H1 (cell line): Measurements from ENCODE around the gene RIPOR3. TPM values are rescaled to one million over a fixed set of nuclear protein-coding genes. Genes with fewer than 3 reads are reported as not detected.
"Not testable (repeated sequence)": the region's sequence is repeated elsewhere in the genome, so short reads cannot be mapped to it uniquely, and the experiment has no call there.

Experiments used
- CTCF ChIA-PET: fragments of 300-600 bp; sonication (Branson Sonifier 250); formaldehyde crosslinking; loops from one replicate; lab custom pipeline; 2021; ENCODE audit not compliant: partially characterized antibody; lab: Charles Lee
- POLR2A ChIA-PET: fragments of 300-600 bp; sonication (Branson Sonifier 250); formaldehyde crosslinking; loops from one replicate; lab custom pipeline; 2021; ENCODE audit warnings: inconsistent platforms; ENCODE audit not compliant: partially characterized antibody; lab: Charles Lee
- DNase-seq, 2 experiments: peaks; one replicate each; pipeline versions ENCODE4 v3.0.0 to v3.0.0-alpha.2; 2010 to 2022; ENCODE audit warnings: low spot score in 2 of 2, low read depth in 1 of 2, mixed read lengths in 1 of 2
- FAIRE-seq: peaks from 2 replicates; lab custom pipeline; 2011; peaks lifted over from hg19 to GRCh38; lab: Jason Lieb, UNC
- H2AFZ ChIP-seq: 2 replicates; pipeline ENCODE4 v1.8.1; 2012; ENCODE audit warnings: low read length, inconsistent platforms
- H2AK5ac ChIP-seq: 2 replicates; pipeline ENCODE4 v1.6.1; 2013; ENCODE audit warnings: low read depth, low read length
- H2BK120ac ChIP-seq: replicated peaks from 2 replicates; pipeline ENCODE3; 2013; ENCODE audit warnings: low read depth, low read length, inconsistent platforms
- H2BK12ac ChIP-seq: 2 replicates; pipeline ENCODE4 v1.6.1; 2013; ENCODE audit warnings: low read depth, low read length
- H2BK15ac ChIP-seq: 2 replicates; pipeline ENCODE4 v1.6.1; 2013; ENCODE audit warnings: low read length
- H2BK20ac ChIP-seq: 2 replicates; pipeline ENCODE4 v1.6.1; 2013; ENCODE audit warnings: low read length
- H2BK5ac ChIP-seq: 2 replicates; pipeline ENCODE4 v1.6.1; 2013; ENCODE audit warnings: low read depth, low read length
- H3K14ac ChIP-seq: 2 replicates; pipeline ENCODE4 v1.6.1; 2013; ENCODE audit warnings: inconsistent platforms; ENCODE audit not compliant: insufficient read length
- H3K18ac ChIP-seq: 2 replicates; pipeline ENCODE4 v1.6.1; 2013; ENCODE audit warnings: low read length; ENCODE audit errors: extremely low read depth
- H3K23ac ChIP-seq: 2 replicates; pipeline ENCODE4 v1.6.1; 2013; ENCODE audit warnings: inconsistent platforms; ENCODE audit not compliant: insufficient read length
- H3K23me2 ChIP-seq: 2 replicates; pipeline ENCODE4 v1.6.1; 2013; ENCODE audit warnings: low read depth, low read length
- H3K27ac ChIP-seq: 2 replicates; pipeline ENCODE4 v1.6.1; 2011; ENCODE audit warnings: low read depth, low read length, inconsistent platforms
- H3K27me3 ChIP-seq, 4 experiments: replicated peaks in 1 of 4; 1 replicate in 1 of 4; 2 replicates in 3 of 4; pipeline versions ENCODE4 v1.6.1 to v1.8.1; 2011 to 2013; ENCODE audit warnings: low read length in 3 of 4, mild to moderate bottlenecking in 3 of 4, inconsistent platforms in 2 of 4, mixed read lengths in 2 of 4, moderate library complexity in 1 of 4; ENCODE audit not compliant: control insufficient read depth in 3 of 4, insufficient read depth in 3 of 4; ENCODE audit errors: extremely low read depth in 1 of 4
- H3K36me3 ChIP-seq, 4 experiments: 2 replicates each; pipeline versions ENCODE4 v1.6.1 to v1.8.1; 2011 to 2013; ENCODE audit warnings: mild to moderate bottlenecking in 4 of 4, low read length in 3 of 4, moderate library complexity in 2 of 4, control low read depth in 1 of 4, inconsistent platforms in 1 of 4; ENCODE audit not compliant: insufficient read depth in 4 of 4, control insufficient read depth in 2 of 4
- H3K4ac ChIP-seq: replicated peaks from 2 replicates; pipeline ENCODE3; 2013; ENCODE audit warnings: low read length, low read depth, mixed read lengths, inconsistent platforms; ENCODE audit not compliant: insufficient read length
- H3K4me1 ChIP-seq, 4 experiments: replicated peaks in 1 of 4; 1 replicate in 1 of 4; 2 replicates in 3 of 4; pipeline versions ENCODE4 v1.6.1 to v1.8.1; 2011 to 2013; ENCODE audit warnings: low read length in 3 of 4, inconsistent platforms in 2 of 4, mixed read lengths in 1 of 4; ENCODE audit not compliant: insufficient read depth in 4 of 4, control insufficient read depth in 3 of 4
- H3K4me2 ChIP-seq, 2 experiments: 2 replicates each; pipeline versions ENCODE4 v1.6.1 to v1.8.1; 2011 to 2013; ENCODE audit warnings: low read depth in 2 of 2, low read length in 2 of 2, control low read depth in 1 of 2, inconsistent platforms in 1 of 2, mild to moderate bottlenecking in 1 of 2; ENCODE audit not compliant: insufficient read depth in 1 of 2
- H3K4me3 ChIP-seq, 4 experiments: fragments of 200-600, 300-600 bp in 1 of 4; sonication (generic), shearing (Covaris generic), sonication (Bioruptor Twin) in 1 of 4; 2 replicates each; pipeline versions ENCODE4 v1.5.1 to v1.8.1; 2011 to 2016; ENCODE audit warnings: low read length in 4 of 4, low read depth in 3 of 4, control low read depth in 2 of 4, inconsistent platforms in 2 of 4, mild to moderate bottlenecking in 2 of 4, mixed read lengths in 1 of 4, moderate library complexity in 1 of 4; ENCODE audit not compliant: insufficient read depth in 2 of 4; ENCODE audit errors: extremely low read depth in 1 of 4
- H3K56ac ChIP-seq: replicated peaks from 2 replicates; pipeline ENCODE3; 2013; ENCODE audit warnings: low read depth, mild to moderate bottlenecking, mixed read lengths, low read length, inconsistent platforms; ENCODE audit not compliant: insufficient read length
- H3K79me1 ChIP-seq: 2 replicates; pipeline ENCODE4 v1.6.1; 2013; ENCODE audit warnings: low read depth, low read length, control low read depth
- H3K79me2 ChIP-seq, 2 experiments: 2 replicates each; pipeline versions ENCODE4 v1.6.1 to v1.8.1; 2012 to 2013; ENCODE audit warnings: low read length in 2 of 2, mild to moderate bottlenecking in 2 of 2, inconsistent platforms in 1 of 2; ENCODE audit not compliant: insufficient read depth in 2 of 2, control insufficient read depth in 1 of 2
- H3K9ac ChIP-seq, 4 experiments: replicated peaks in 1 of 4; 1 replicate in 1 of 4; 2 replicates in 3 of 4; pipeline versions ENCODE4 v1.6.1 to v1.8.1; 2011 to 2013; ENCODE audit warnings: low read depth in 3 of 4, low read length in 3 of 4, control low read depth in 2 of 4, mild to moderate bottlenecking in 2 of 4, moderate library complexity in 2 of 4, inconsistent platforms in 1 of 4; ENCODE audit errors: extremely low read depth in 1 of 4
- H3K9me3 ChIP-seq, 2 experiments: 2 replicates each; pipeline versions ENCODE4 v1.6.1 to v1.8.1; 2012 to 2013; ENCODE audit warnings: mild to moderate bottlenecking in 2 of 2, moderate library complexity in 2 of 2, control low read depth in 1 of 2, inconsistent platforms in 1 of 2, low read depth in 1 of 2, low read length in 1 of 2, mixed read lengths in 1 of 2; ENCODE audit not compliant: insufficient read depth in 2 of 2
- H4K20me1 ChIP-seq, 2 experiments: replicated peaks in 1 of 2; 2 replicates each; pipeline versions ENCODE3 to v1.8.1; 2011 to 2013; ENCODE audit warnings: inconsistent platforms in 2 of 2, low read length in 2 of 2, mild to moderate bottlenecking in 1 of 2; ENCODE audit not compliant: insufficient read depth in 2 of 2, control insufficient read depth in 1 of 2
- H4K5ac ChIP-seq: 2 replicates; pipeline ENCODE4 v1.6.1; 2013; ENCODE audit warnings: low read length, low read depth, mixed read lengths, inconsistent platforms; ENCODE audit not compliant: insufficient read length
- H4K8ac ChIP-seq: 2 replicates; pipeline ENCODE4 v1.8.0; 2013; ENCODE audit warnings: mild to moderate bottlenecking, moderate library complexity, low read length, inconsistent platforms; ENCODE audit not compliant: insufficient read depth; ENCODE audit errors: extremely low read depth
- H4K91ac ChIP-seq: replicated peaks from 2 replicates; pipeline ENCODE3; 2013; ENCODE audit warnings: low read length, mixed read lengths, inconsistent platforms; ENCODE audit not compliant: insufficient read length
- WGBS, 2 experiments: shearing (Covaris generic) in 1 of 2; methylation state at CpG; one replicate each; pipeline versions ENCODE4 v1.1.6 to v1.1.7; 2013 to 2015; ENCODE audit warnings: low lambda C conversion rate in 2 of 2, mixed read lengths in 2 of 2, inconsistent platforms in 1 of 2, low coverage in 1 of 2, missing lambda C conversion rate in 1 of 2; ENCODE audit not compliant: insufficient replicate concordance in 2 of 2, insufficient coverage in 1 of 2, insufficient read length in 1 of 2; ENCODE audit errors: extremely low coverage in 1 of 2, missing lambda C conversion rate in 1 of 2; 5-methylcytosine and 5-hydroxymethylcytosine counted together
- polyA plus RNA-seq, 7 experiments: library from polyadenylated mRNA; depleted of rRNA in 3 of 7; stranded (reverse) in 5 of 7; unstranded in 2 of 7; fragments of >200 nt in 5 of 7; fragments of 200-250 nt in 2 of 7; gene quantifications; 1 replicate in 5 of 7; 2 replicates in 1 of 7; 4 replicates in 1 of 7; pipeline versions ENCODE4 v1.2.1 to v1.2.3, GENCODE V29; 2011 to 2013; ENCODE audit warnings: missing spikeins in 2 of 7, mixed read lengths in 2 of 7
- total RNA-seq: library from RNA; stranded (reverse); fragmentation: NEBNext Ultra II Directional; extraction: Animal tissue kit (Norgen Biotek cat#: 25700); gene quantifications from 2 replicates; pipeline ENCODE4 v1.2.1, GENCODE V29; 2021

Gene RIPOR3
- total and polyA plus RNA-seq, 2 of the 8 experiments (the other 6 are each of a cell fraction or from before 2014, with no cell fraction given), result 3.6 to 4.5 TPM

GRCh38 chr20:50714426-50714825 lies 23.1 kb upstream of the RIPOR3 start:
- WGBS, 2 experiments, result 95% methylated on average over 12 of the region's 12 CpGs; no CpG with 5 or more reads in 1 of the 2 experiments
- POLR2A ChIA-PET, result interaction anchor here (1.1 to 1.2 kb wide), 2 partner anchors 10 to 16 kb away, joined by 3 to 4 read pairs; no protein-coding TSS in a partner anchor
- not testable (repeated sequence) for FAIRE-seq

More at GRCh38 chr20:50714426-50714825, 23.1 kb upstream of the RIPOR3 start:
- CTCF ChIA-PET, result interaction anchor here (0.6 to 8.9 kb wide), 22 partner anchors 10 to 1454 kb away, joined by 3 to 61 read pairs (median 5); no protein-coding TSS in a partner anchor
- not testable (repeated sequence) for H3K79me2 ChIP-seq, H3K14ac ChIP-seq, H3K27me3 ChIP-seq, H3K4me1 ChIP-seq, DNase-seq, H3K4ac ChIP-seq, H4K20me1 ChIP-seq, H3K56ac ChIP-seq, H3K27ac ChIP-seq, H3K79me1 ChIP-seq, H3K18ac ChIP-seq, H3K4me2 ChIP-seq, H3K9me3 ChIP-seq, H2BK20ac ChIP-seq, H2BK12ac ChIP-seq, H3K23ac ChIP-seq, H4K8ac ChIP-seq, H2AFZ ChIP-seq, H2BK5ac ChIP-seq, H3K9ac ChIP-seq, H2BK15ac ChIP-seq, H4K91ac ChIP-seq, H3K4me3 ChIP-seq, H4K5ac ChIP-seq, H2AK5ac ChIP-seq, H3K36me3 ChIP-seq, H3K23me2 ChIP-seq, H2BK120ac ChIP-seq
